ENCODE measurements around the gene COX10.

COX10 gene

DNA sequence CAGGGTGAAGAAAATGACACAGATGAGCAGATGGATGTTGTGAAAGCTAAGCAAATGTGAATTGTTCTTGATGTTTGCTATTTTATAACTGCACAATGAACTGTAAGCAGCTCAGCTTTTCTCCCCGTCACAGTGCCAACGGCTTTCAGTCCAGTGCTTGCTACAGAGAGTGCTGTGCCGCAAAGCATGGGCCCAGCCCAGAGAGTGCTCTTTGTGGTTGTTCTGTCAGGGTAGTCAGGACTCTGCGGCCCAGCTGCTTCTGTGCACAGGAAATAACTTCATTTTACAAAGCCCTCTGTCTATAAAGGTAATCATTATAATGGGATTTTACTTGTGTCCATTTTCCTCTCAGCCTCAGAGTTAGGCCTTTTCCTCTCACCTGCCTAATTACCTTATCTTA is 128.3 kb downstream of the COX10 start:
- no peak for TF ChIP-seq FOXP2 (optimal IDR thresholded peaks at IDR 0.05; ENCODE audit: borderline replicate concordance, extremely low read depth, extremely low read length, insufficient read depth)
- TF ChIP-seq, protein P1, sequence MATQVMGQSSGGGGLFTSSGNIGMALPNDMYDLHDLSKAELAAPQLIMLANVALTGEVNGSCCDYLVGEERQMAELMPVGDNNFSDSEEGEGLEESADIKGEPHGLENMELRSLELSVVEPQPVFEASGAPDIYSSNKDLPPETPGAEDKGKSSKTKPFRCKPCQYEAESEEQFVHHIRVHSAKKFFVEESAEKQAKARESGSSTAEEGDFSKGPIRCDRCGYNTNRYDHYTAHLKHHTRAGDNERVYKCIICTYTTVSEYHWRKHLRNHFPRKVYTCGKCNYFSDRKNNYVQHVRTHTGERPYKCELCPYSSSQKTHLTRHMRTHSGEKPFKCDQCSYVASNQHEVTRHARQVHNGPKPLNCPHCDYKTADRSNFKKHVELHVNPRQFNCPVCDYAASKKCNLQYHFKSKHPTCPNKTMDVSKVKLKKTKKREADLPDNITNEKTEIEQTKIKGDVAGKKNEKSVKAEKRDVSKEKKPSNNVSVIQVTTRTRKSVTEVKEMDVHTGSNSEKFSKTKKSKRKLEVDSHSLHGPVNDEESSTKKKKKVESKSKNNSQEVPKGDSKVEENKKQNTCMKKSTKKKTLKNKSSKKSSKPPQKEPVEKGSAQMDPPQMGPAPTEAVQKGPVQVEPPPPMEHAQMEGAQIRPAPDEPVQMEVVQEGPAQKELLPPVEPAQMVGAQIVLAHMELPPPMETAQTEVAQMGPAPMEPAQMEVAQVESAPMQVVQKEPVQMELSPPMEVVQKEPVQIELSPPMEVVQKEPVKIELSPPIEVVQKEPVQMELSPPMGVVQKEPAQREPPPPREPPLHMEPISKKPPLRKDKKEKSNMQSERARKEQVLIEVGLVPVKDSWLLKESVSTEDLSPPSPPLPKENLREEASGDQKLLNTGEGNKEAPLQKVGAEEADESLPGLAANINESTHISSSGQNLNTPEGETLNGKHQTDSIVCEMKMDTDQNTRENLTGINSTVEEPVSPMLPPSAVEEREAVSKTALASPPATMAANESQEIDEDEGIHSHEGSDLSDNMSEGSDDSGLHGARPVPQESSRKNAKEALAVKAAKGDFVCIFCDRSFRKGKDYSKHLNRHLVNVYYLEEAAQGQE (IDR thresholded peaks at IDR 0.05; ENCODE audit: insufficient read depth in 1 of 2, low read depth in 2 of 2, low read length in 2 of 2) = no peak

DNA sequence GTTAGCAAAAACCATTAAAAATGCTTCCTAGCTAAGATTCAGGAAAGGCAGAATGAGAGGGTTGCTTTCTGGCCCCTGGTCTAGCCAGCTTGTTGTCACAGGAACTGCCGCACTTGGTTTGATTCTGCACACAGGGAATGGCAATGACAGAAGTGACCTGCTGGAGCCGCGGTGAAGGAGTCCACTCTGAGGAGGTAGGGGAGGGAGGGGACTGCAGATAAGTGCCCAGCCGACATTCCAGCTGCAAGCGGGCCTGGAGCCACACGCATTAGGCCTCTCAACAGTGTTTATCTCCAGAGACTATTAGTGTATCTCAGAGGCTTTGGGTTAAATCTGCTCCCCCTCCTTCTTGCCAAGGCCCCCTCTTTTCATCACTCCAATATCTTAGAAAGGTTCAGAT is 128.7 kb downstream of the COX10 start:
- TF ChIP-seq TAF1 (IDR thresholded peaks at IDR 0.05; ENCODE audit: borderline replicate concordance, insufficient read depth, low read length) = no peak
- no peak for TF ChIP-seq SIN3A (IDR thresholded peaks at IDR 0.05; ENCODE audit: borderline replicate concordance, insufficient read depth, low read length)
- TF ChIP-seq FOXP2 (optimal IDR thresholded peaks at IDR 0.05; ENCODE audit: borderline replicate concordance, extremely low read depth, extremely low read length, insufficient read depth) = no peak
- TF ChIP-seq, protein P1 (IDR thresholded peaks at IDR 0.05; ENCODE audit: insufficient read depth in 1 of 2, low read depth in 2 of 2, low read length in 2 of 2) = no peak
- TF ChIP-seq POLR2AphosphoS5 (IDR thresholded peaks at IDR 0.05; ENCODE audit: low read depth, low read length) = no peak

- TF ChIP-seq, protein P1 (IDR thresholded peaks at IDR 0.05; ENCODE audit: insufficient read depth in 1 of 2, low read depth in 2 of 2, low read length in 2 of 2) = no peak
Observed at GRCh38 chr17:14198575-14198974, 129.3 kb downstream of the COX10 start.

- TF ChIP-seq TAF1 (IDR thresholded peaks at IDR 0.05; ENCODE audit: borderline replicate concordance, insufficient read depth, low read length) = no peak
- TF ChIP-seq FOXP2 (optimal IDR thresholded peaks at IDR 0.05; ENCODE audit: borderline replicate concordance, extremely low read depth, extremely low read length, insufficient read depth) = no peak
Observed at GRCh38 chr17:14199601-14200000, 130.3 kb downstream of the COX10 start.

DNA sequence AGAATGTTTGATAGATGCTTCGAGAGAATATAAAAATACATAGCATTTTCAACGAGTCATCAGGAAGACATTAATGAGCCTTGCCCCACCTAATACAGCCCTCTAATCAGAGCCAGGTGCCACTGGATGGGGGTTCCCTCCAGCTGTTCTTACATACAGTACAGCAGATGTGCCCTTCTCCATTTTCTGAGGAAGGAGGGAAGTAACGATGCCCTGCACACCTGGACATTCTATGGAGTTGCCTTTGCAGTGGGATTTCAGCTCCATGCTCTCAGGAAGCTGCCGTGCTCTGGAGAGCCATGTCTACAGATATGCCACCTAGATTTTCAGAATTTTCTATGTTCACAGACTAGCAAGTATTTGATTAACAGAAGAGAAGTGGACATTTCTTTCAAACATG is 131.1 kb downstream of the COX10 start:
- TF ChIP-seq POLR2AphosphoS5 (IDR thresholded peaks at IDR 0.05; ENCODE audit: low read depth, low read length) (no peak), FOXP2 (optimal IDR thresholded peaks at IDR 0.05; ENCODE audit: borderline replicate concordance, extremely low read depth, extremely low read length, insufficient read depth) (no peak)

- TF ChIP-seq POLR2AphosphoS5 (IDR thresholded peaks at IDR 0.05; ENCODE audit: low read depth, low read length) (no peak), SIN3A (IDR thresholded peaks at IDR 0.05; ENCODE audit: borderline replicate concordance, insufficient read depth, low read length) (no peak), TAF1 (IDR thresholded peaks at IDR 0.05; ENCODE audit: borderline replicate concordance, insufficient read depth, low read length) (no peak), FOXP2 (optimal IDR thresholded peaks at IDR 0.05; ENCODE audit: borderline replicate concordance, extremely low read depth, extremely low read length, insufficient read depth) (no peak)
- TF ChIP-seq, protein P1 (IDR thresholded peaks at IDR 0.05; ENCODE audit: insufficient read depth in 1 of 2, low read depth in 2 of 2, low read length in 2 of 2) = no peak
Observed at GRCh38 chr17:14201021-14201987, 132.0 kb downstream of the COX10 start.
